DMS53 treated with DMSO at 0.1 percent for 48 hours (cell line): Measurements from ENCODE around the gene TEAD4.

Experiments used
- DNase-seq: peaks from one replicate; lab custom pipeline; 2025; ENCODE audit not compliant: unreplicated experiment; lab: John Stamatoyannopoulos, UW

TEAD4 gene

GRCh38 chr12:2999265-2999841, 40.2 kb downstream of the TEAD4 start:
- DNase-seq, result no peak

- no peak for DNase-seq
Observed at GRCh38 chr12:3000548-3001275, 41.5 kb downstream of the TEAD4 start.

GRCh38 chr12:3002646-3003045, 43.4 kb downstream of the TEAD4 start:
- DNase-seq, result no peak

DNA sequence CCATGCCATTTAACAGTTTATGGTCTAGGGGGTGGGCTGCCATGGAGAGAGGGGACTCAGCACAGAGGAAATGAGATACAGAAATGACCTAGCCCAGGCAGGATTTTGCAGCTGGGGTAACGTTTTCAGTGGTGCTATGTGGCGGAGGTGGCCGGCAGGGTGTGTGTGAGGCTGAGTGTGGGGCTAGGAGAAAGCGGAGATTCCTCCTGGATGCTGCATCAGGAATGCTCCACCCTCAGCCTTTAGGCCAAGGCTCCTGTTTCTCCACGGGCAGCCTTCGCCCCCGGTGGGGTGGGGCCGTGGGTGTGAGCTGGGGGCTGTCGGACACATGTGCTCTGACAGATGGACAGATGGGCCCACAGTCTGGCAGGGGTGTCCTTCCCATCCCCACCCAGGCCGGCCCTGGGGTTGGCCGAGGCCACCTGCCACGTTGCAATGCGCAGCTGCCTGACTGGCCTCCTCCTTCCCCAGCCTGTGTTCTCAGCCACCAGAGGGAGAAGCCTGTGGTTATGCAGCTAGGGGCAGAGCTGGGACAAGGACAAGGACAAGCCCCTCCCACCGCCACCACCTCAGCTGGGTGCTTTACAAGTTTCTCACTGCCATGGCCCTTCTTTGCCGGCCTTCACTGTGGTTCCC, 44.3 kb downstream of the TEAD4 start:
- DNase-seq, result no peak

GRCh38 chr12:3004655-3005565, 45.7 kb downstream of the TEAD4 start:
- no peak for DNase-seq

GRCh38 chr12:3005736-3006135, 46.5 kb downstream of the TEAD4 start:
- no peak for DNase-seq

DNA sequence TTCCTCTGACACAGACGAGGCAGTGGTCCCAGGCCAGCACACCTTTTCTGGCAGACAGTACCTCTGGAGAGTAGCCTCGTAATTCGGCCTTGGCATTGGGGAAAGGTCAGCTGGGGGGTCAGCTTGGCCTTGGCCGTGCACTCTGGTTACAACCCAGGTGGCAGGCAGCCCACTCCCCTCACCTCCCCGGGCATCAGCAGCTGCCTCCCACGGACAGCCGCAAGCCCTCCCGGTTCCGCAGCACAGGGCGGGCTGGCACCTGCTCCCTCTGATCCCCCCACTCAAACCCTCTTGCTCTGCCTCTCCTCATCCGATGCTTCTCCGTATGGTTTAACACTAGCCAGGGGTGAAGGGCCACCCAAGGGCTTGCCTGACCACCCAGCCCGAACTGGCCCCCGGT, 50.6 kb downstream of the TEAD4 start:
- no peak for DNase-seq

- DNase-seq, result no peak
Observed at GRCh38 chr12:3010214-3010930, 51.2 kb downstream of the TEAD4 start.

DNA sequence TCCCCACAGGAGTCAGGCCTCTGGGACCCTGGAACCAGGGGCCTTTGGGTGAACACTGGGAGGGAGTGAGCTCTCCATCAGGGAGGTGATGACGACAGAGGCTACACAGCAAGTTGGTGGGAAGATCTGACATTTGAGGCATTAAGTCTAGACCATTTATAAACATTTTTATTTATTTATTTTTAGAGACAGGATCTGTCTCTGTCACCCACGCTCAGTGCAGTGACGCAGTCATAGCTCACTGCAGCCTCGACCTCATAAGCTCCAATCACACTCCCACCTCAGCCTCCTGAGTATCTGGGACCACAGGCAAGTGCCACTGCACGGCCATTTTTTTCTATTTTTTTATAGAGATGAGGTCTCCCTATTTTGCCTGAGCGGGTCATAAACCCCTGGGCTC, 53.6 kb downstream of the TEAD4 start:
- no peak for DNase-seq

- DNase-seq, result no peak
Observed at GRCh38 chr12:3014641-3015040, 55.4 kb downstream of the TEAD4 start.

GRCh38 chr12:3015356-3015755, 56.2 kb downstream of the TEAD4 start:
- DNase-seq, result no peak

- no peak for DNase-seq
Observed at GRCh38 chr12:3016191-3016590, 57.0 kb downstream of the TEAD4 start.

DNA sequence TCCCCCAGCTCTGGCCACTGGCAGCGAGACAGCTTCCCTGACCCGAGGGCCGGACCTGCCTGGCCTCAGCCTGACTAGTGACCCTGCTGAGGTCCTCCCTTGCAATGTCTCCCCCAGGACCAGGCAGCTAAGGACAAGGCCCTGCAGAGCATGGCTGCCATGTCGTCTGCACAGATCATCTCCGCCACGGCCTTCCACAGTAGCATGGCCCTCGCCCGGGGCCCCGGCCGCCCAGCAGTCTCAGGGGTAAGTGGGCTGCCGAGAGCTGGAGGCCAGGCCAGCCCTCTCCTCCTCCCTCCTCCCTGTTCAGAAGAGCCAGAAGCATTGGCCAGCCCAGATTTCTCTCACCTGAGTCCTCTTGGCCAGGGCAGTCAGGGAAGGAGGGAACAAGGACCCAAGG, 58.1 kb downstream of the TEAD4 start:
- no peak for DNase-seq

GRCh38 chr12:3018284-3019004, 59.2 kb downstream of the TEAD4 start:
- no peak for DNase-seq

- DNase-seq, result no peak
Observed at GRCh38 chr12:3019005-3019680, 59.9 kb downstream of the TEAD4 start.

- no peak for DNase-seq
Observed at GRCh38 chr12:3020399-3020798, 61.2 kb downstream of the TEAD4 start.

DNA sequence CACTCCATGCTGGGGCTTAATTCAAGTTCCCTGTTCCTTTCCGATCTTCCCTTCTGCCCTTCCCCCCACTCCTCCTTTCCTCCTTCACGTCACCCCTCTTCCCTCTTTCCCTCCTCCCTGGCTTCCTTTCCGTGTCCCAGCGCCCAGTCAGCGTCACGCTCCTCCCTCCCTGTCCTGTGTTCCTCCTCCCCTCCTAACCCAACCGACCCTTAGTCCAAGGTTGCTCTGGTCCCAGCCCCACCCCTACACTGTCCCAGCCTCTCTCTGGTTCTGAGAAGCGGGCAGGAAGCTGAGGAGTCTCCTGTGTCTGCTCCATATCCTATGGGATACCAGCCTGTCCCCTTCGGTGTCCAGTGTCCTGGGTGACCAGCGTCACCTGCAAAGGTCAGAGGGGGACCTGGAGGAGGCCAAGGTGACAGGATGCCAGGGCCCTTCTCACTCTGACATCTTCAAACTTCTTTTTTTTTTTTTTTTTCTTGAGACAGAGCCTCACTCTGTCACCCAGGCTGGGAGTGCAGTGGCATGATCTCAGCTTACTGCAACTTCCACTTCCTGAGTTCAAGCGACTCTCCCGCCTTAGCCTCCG, 61.7 kb downstream of the TEAD4 start:
- no peak for DNase-seq

GRCh38 chr12:3022411-3022810, 63.2 kb downstream of the TEAD4 start:
- DNase-seq, result no peak

GRCh38 chr12:3022961-3023360, 63.8 kb downstream of the TEAD4 start:
- DNase-seq, result no peak
